ENCODE results near the gene CPXM1. TPM values are rescaled to one million over a fixed set of nuclear protein-coding genes. Genes with fewer than 3 reads are reported as not detected.

CPXM1 gene
- total RNA-seq, 1 donor from 2014 or later = 57.7 TPM

DNA sequence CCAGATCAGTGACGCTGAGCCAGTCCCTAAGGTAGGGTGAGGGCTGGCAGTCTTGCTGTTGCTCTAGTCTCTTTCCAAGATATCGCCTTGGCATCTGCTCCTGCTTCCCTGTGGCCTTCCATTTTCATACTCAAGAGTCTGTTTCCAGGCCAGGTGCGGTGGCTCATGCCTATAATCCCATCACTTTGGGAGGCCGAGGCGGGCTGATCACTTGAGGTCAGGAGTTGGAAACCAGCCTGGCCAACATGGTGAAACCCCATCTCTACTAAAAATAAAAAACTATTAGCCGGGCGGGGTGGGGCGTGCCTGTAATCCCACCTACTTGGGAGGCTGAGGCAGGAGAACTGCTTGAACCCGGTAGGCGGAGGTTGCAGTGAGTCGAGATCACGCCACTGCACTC, 30.3 kb downstream of the CPXM1 start:
- peak; percentile 55 for DNase-seq (ENCODE audit: low spot score)

DNA sequence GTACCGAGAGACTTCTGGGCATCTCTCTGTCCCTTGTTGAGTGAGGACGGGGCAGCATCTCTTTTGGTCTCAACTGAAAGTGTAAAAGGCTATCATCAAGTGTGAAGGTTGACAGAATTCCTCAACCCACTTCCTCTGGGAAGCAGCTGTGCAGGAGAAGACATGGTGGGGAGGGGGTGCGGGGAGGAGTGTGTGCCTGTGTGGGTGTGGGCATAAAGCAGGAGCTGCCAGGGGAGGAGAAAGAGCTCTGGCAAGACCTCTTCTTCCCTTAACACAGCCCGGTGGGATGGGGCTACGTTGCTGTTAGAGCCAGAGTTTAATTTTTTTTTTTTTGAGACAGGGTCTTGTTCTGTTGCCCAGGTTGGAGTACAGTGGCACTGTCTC, 31.8 kb downstream of the CPXM1 start:
- peak; percentile 51 for DNase-seq (ENCODE audit: low spot score)

DNA sequence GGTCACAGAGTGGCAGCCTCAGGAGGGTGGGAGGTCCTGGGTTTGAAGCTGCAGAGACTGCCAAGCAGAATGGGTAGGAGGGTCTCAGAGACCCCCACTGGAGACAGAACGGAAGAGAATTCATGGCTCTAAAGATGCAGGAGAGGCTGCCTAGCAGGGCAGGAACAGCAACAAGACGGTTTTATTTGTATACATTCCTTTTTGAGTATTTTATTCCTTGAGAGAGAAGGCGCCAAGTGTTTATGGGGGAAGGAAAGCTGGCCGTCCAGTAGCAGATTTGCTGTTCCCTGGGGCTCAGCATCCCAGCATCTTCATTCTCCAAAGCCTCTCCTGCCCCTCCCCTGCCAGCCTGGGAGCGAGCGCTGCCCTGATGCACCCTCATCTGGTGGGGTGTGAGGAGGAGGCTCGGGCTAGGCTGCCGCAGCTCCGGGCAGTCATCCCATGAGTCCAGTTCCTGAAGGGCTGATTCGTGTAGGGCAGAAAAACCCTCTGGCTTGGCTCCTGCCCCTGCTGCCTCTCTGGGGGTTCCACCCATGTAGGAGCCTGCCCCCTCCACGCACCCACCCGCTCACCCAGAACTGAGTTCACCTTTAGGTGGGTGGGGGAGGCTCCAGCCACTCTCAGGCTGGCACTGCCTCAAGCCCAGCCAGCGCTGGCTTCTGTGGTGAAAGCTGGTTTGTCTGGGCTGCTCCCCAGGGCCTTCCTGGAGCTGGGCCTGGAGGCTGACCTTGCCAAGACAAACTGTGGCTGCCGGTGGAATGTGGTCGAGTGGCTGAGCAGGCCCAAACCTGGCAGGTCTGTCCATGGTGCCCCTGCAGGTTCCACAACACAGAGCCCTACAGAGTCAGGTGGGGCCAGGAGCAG, 32.4 kb downstream of the CPXM1 start:
- peak; percentile 89 for DNase-seq (ENCODE audit: low spot score)

DNA sequence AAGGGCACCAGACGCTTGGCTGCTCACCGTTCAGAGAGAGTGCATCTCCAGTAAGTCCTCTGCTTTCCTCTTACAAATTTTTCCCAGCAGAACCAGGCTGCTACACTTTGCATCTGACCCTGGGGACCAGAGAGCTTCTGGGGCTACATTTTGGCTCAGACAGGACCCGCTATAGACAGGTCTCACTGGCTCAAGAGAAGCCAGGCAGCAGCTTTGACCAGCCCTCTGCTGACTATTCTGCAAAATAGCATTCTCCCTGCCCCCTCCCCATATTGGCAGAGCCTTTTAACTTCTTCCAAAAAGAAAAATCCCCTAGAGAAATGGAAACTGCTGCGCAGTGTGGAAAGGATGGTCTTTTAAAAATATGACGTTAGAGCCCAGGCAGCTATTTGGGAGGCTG, 37.2 kb downstream of the CPXM1 start:
- DNase-seq (ENCODE audit: low spot score) = no peak

DNA sequence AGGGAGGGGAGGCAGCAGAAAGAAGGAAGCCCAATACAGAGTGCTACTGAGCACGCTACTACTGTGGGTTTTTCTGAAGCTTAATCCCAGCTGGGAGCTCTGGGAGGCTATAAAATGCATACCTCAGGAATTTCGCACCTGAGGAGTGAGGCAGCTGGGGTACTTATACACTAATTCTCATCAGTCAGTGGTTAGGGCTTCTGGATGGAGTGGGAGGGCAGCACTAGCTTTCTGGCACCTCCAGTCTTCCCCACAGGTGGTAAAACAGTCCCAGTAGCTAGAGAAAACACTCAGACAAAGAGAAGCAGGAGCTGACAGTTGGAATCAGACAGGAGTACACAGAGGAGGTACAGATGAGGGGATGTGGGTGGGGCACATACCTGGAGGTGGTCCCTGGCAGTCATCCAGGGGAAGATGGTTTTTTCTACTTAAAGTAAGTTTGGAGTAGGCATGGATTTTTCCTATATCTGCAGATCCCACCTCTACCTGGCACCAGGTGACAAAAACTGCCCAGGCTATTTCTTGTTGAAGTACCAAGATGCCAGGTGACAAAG, 37.8 kb downstream of the CPXM1 start:
- no peak for DNase-seq (ENCODE audit: low spot score)

DNA sequence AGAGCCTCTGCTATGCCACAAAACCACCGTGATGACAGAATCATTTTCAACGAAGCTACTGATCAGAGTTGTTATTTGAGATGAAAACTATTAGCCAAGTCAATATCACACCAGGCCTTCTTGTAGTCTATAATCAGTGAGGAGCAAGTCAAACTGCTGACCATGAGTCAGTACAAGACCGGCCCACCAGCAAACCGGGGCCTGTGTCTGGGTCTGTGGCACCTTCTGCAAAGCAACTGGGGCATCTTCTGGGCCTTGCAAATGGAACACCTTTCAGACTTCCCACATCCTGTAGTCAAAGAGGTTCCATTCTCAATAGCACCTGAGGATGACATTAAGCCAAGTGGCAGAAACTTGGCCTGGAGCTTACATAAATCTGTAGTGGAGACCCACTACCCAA, 38.5 kb downstream of the CPXM1 start:
- no peak for DNase-seq (ENCODE audit: low spot score)

DNA sequence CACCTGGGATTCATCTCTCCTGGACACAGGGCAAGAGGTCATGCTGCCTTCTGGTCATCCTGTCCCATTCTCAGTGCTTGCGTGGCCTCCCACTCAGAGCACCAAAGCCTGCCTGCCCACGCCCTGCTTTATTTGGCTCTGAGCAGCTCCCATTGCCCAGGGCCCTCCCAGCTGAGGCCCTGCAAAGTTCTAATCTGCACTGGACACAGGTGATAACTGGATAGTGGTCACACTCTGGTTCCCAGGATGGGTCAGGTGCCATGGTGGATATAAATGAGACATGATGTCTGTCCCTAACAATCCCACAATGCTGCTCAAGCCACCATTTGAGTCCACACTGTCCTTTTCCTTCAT, 39.5 kb downstream of the CPXM1 start:
- DNase-seq (ENCODE audit: low spot score) = peak; percentile 71

DNA sequence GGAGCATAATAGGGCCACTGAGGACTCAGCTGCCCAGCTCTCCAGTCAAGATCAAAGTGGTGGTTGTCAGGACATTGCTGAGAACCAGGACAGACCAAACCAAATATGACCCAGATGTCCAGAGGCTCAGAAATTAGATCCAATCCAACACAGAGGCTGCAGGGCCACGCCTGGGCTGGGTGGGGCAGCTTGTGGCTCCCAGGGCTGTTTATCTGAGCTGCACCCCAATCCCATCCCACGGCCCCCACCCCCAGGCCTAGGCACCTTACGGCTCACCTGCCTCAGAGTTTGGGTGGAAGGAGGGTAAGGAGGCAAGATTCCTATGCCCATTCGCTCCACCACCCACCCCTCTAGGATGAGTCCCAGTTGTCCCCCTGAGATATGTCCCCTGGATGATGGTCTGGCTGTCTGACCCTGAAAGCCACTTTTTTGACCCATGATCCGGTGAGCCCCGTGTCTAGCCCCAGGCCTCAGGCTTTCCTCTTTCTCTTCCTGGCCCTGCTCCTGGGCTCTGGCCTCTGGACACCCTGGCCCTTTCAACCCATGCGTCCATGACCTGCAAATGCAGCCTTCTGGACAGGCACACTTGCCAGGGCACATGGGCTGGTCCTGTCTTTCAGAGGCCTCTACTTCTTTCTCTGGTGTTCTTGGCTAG, 40.0 kb downstream of the CPXM1 start:
- DNase-seq (ENCODE audit: low spot score) = peak; percentile 88

DNA sequence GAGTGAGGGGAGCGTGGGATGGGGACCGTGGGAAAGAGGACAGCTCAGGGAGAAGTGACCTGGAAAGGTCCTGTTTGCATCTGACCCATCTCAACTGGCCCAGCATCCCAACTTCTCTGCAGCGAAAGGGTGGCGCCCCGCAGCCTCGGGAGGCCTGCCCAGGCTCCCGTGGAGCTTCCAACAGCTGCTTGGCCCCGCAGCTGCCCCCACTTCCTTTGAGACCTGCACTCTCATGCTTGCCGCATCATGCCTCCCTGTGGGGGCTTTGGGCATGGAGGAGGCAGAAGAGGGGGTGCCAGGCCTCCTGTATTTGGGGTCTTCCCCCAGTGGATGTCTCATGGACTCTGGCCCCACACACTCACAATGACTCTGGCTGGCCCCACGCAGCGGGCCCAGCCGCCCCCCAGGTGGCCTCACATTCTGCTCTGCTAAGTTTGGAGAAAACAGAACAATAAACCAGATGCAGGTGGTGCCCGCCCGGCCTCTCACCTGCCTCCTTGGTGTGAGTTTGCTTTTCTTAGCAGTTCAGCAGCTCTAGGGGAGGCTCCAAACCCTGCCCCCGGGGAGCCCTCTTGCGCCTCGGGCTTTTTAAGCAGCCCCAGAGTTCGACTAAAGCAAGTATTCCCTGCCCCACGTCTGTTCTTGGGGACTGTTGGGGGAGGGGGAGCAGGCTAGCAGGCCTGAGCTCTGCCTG, 40.7 kb downstream of the CPXM1 start:
- no peak for DNase-seq (ENCODE audit: low spot score)

DNA sequence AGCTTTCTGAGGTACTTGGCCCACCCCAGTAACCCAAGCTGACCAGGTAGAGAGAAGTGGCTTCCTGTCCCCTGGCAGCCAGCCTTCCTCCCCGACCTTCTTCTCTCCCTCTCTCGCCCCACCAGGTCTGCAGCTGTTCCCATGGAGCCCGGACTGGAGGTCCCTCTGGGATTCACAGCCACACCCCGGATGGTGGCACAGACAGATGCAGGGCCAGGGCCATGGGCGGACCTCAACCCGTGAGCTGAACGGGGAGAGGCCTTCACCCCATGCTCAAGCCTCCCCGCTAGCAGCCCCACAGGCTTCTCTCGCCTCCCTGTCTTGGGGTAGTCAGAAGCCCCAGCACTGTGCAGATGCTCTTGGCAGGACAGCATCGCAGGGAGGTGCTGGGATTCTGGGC, 41.3 kb downstream of the CPXM1 start:
- no peak for DNase-seq (ENCODE audit: low spot score)

DNA sequence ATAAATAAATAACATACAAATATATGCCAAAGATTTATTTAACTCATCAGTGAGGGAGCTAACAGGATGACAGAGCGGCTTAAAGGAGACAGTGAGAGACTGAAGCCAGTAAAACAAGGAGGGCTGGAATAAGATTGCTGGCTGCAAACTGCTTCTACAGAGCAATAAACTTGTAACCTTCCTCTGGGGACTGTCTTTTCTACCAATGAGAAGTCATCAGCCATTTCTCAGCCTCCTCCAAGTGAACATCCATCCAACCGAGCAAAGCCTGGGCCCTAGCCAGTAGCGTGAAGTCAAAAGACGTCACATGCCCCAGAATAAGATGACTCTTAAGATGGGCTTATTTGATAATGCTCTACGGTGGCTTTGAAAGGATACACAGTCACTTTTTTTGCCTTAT, 42.5 kb downstream of the CPXM1 start:
- DNase-seq (ENCODE audit: low spot score) = no peak

DNA sequence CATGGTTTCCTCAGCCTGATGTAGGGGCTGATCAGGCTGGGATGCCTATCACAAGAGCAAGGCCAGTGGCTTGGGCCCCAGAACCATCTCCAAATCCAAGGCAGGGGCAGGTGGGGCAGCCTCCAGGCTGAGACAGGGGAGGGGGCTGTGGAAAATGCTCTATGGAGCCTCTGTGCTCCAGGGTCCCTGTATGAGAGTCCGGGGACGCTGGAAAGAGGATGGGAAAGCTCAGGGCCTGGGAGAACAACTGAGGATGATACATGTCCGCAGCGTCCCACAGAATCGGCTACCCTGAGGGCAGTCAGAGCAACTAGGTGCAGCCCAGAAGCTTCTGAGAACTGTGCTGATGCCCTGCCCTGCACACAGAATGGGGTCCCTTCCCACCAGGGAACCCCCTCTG, 43.4 kb downstream of the CPXM1 start:
- no peak for DNase-seq (ENCODE audit: low spot score)

DNA sequence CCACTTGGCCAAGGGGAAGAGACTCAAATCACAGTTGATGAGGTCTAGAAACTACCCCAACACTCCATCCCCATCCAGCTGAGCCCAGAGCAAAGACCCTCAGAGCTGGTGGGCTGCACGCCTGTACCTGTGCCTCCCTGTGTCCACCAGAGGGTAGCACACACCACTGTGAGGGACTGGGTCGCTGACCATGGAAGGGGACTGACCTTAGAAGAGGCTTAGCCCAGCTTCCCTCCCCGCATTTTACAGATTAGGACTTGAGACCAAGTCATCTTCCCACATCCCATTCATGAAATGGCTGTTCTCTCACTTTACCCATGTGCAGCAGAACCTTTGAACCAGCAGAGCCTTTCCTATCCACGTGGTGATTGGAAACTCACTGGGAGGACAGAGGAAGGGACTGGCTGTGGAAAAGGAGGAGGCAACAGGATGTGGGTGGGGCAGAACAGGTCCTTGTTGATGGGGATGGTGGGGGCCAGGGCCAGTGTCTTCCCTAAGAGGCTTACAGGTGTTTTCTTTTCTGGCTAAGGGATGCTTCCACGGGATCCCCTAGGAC, 44.3 kb downstream of the CPXM1 start:
- DNase-seq (ENCODE audit: low spot score) = no peak

DNA sequence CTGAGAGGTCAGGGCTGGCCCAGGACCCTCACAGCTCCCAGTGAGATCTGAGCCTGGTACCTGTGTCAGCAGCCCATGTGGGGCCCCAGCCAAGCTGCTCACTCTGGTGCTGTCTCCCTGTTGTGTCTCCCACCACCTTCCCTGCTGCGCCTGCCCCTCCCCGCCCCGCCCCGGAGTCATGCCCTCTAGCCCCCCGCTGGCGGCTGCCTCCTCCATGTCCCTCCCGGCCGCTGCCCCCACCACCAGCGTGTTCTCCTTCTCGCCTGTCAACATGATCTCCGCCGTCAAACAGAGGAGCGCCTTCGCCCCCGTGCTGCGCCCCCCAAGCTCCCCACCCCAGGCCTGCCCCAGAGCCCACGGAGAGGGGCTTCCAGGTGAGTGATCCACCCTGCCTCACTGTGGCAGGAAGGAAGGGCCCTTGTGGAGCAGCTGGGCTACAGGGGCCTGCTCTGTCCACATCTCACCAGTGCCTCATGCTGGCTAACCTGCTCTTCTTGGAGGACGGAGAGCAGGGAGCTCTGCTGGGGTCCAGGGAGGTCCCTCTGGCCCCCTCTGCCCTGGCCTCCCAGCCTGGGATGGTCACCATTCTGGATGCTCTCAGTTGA, 44.9 kb downstream of the CPXM1 start:
- DNase-seq (ENCODE audit: low spot score) = no peak

DNA sequence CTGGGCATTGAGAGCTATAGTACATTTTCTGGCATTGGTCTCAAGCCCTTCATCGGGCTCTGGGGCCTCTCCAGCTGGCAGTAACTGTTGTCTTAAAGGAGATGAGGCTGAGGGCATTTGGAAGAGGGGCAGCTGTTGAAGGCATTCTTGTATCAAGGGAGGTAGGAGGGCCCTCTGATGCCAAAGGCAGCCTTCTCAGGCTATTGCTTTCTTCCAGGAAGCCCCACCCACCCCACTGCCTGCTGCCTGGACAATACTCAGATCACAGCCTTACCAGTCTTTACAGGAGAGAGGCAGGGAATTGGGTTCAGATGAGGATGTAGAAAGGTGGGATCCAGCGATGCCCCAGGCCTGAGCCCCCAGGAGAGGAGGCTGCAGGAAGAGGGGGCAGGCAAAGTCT, 46.0 kb downstream of the CPXM1 start:
- DNase-seq (ENCODE audit: low spot score) = no peak

DNA sequence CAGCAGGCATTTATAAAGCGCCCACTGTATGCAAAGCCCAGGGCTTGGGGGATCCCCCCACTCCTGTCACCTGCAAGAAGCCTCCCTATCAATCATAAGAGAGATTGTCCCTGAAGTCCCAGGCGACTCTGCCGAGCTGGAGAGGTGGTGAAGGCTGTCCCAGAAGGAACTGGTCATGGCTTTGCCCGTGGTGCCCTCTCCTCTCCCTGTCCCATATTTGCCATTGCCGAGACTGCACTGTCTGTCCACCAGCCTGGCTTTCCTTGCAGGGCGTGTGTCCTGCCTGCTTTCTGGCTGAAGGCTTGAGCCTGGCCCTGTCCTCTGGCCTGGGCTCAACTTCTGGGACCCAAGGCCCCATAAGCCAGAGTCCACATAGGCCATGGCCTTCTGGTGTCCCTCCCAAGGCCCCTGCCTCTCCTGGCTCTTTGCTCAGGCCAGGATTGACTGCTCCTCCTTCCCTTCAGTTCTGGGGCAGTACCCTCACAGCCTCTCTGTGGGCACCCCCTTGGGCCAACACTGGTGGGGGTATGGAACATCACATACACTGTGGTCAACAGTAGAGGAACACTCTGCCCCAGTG, 46.9 kb downstream of the CPXM1 start:
- no peak for DNase-seq (ENCODE audit: low spot score)

DNA sequence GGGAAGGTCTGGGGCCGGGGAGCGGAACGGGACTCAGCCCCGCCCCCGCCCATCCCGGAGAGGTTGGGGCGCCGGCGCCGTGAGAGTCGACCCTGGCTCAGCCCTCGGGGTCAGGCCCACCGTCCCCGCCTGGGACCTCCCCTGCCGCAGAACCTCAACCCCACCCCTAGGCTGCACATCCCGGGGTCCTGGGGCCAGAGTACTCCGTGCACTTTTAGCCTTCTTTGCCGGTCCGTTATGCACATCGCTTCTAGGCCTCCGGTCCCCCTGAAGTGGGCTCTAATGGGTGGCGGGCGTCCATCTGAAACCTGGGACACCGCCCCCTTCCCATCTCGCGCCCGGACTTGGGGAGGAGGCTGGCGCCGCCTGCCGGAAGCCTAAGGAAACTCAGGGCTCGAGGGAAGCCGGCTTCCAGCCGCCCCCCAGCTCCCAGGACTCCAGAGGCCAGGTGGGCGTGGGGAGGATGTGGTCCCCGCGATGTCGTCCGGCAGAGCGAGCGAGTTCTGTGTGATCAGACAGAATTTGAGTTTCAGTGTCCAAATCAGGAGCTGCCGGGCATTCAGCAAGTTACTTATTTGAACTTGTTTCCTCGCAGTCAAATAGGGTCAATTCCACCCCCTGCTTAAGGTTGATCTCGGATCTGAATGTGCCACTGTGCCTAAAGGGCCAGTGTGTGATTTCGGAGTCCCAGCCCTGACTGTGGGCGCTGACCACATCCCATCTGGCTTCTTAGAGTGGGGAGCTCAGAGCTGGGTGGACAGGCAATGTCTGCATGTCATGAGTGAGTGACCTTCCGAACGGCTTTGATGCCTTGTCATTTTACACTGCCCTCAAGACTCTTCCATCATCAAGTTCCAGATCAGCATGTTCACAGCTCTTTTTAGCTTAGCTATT, 47.6 kb downstream of the CPXM1 start:
- no peak for DNase-seq (ENCODE audit: low spot score)

DNA sequence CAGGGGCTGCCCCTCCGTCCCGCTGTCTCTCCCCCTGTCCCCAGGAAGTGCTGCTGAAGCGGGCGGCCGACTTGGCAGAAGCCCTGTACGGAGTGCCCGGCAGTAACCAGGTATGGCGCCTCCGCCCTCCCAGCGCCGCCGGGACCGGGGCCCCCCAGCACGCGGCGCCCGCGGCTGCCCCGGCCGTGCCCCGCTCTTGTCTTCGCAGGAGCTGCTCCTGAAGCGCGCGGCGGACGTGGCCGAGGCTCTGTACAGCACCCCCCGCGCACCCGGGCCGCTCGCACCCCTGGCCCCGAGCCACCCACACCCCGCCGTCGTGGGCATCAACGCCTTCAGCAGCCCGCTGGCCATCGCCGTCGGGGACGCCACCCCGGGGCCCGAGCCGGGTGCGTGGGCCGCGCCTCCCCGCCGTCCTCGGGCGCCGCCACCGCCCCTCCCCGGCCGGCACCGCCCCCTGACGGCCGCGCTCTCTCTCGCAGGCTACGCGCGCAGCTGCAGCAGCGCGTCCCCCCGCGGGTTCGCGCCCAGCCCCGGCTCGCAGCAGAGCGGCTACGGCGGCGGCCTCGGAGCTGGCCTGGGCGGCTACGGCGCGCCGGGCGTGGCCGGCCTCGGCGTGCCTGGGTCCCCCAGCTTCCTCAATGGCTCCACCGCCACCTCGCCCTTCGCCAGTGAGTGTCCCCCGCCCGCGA, 48.4 kb downstream of the CPXM1 start:
- DNase-seq (ENCODE audit: low spot score) = no peak

DNA sequence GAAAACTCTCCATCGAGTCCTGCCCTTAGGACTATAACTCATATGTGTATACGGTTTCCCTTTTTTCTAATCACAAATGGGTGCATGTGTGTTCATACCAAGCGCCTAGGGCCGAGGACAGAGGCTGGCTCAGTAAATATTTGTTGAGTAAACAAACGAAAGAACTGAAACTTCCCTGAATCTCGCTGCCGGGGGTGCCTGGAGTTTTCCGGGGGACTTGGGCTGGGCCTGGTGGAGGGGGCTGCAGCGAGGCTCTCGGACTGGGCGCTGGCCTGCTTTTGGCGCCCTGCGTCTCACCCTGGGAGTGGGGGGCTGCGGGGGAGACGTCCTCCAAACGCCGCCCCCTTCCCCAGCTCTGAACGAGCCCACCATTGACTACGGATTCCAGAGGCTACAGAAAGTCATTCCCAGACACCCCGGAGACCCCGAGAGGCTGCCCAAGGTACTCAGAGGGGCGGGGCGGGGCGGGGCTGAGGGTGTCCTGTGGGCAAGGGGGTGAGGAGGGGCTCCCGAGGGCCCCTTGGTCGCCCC, 49.0 kb downstream of the CPXM1 start:
- DNase-seq (ENCODE audit: low spot score) = no peak

All from mesenteric fat pad (tissue), 1 donor.